Stomach (tissue), 4 donors: ENCODE measurements around the gene PTGDR.

Experiments used
- CTCF ChIP-seq, 7 experiments: fragments of 450-650 bp in 4 of 7; fragments of 200-600 bp in 3 of 7; sonication (generic) in 3 of 7; IDR thresholded peaks; one replicate each; pipeline ENCODE4 v1.5.1; 2016 to 2019; ENCODE audit warnings: antibody characterized with exemption in 7 of 7, control low read depth in 2 of 7, mild to moderate bottlenecking in 1 of 7
- EP300 ChIP-seq: sonication (generic); formaldehyde crosslinking; IDR thresholded peaks from one replicate; pipeline ENCODE4 v1.6.1; 2017; ENCODE audit warnings: antibody characterized with exemption
- POLR2A ChIP-seq, 4 donors: fragments of 450-650 bp; IDR thresholded peaks; one replicate each; pipeline ENCODE4 v1.6.1; 2016; ENCODE audit warnings: antibody characterized with exemption in 4 of 4, control low read depth in 2 of 4, mild to moderate bottlenecking in 1 of 4, moderate library complexity in 1 of 4
- POLR2AphosphoS5 ChIP-seq, 3 donors: sonication (generic); formaldehyde crosslinking; IDR thresholded peaks; one replicate each; pipeline ENCODE4 v1.6.1; 2016; ENCODE audit warnings: antibody characterized with exemption in 3 of 3

- no peak for TF ChIP-seq POLR2AphosphoS5 (IDR thresholded peaks at IDR 0.05)
- TF ChIP-seq CTCF (IDR thresholded peaks at IDR 0.05): no peak
- no peak for TF ChIP-seq EP300
- no peak for TF ChIP-seq POLR2A (IDR thresholded peaks at IDR 0.05)
Observed at GRCh38 chr14:52312931-52313355, 45.4 kb downstream of the PTGDR start.
